WERI-Rb-1 (cell line): ENCODE measurements around the gene CAMTA1.

Source experiments
- DNase-seq: peaks from one replicate; pipeline ENCODE4 v3.0.0-alpha.2; 2020
- H3K27ac ChIP-seq: fragments of 250-450 bp; sonication (Bioruptor Pico); 2 replicates; pipeline ENCODE4 v1.5.1; 2020; ENCODE audit warnings: mild to moderate bottlenecking, moderate library complexity
- H3K27me3 ChIP-seq: fragments of 250-450 bp; sonication (Bioruptor Pico); 2 replicates; pipeline ENCODE4 v1.5.1; 2021; ENCODE audit warnings: mild to moderate bottlenecking, low read depth, moderate library complexity; ENCODE audit not compliant: insufficient read depth, severe bottlenecking
- H3K36me3 ChIP-seq: fragments of 250-450 bp; sonication (Bioruptor Pico); 2 replicates; pipeline ENCODE4 v1.5.1; 2020; ENCODE audit warnings: mild to moderate bottlenecking, moderate library complexity
- H3K4me3 ChIP-seq: 2 replicates; pipeline ENCODE4 v1.5.1; 2011; ENCODE audit warnings: low read depth, mild to moderate bottlenecking, control low read depth, low read length
- H3K9me3 ChIP-seq: fragments of 250-450 bp; sonication (Bioruptor Pico); 2 replicates; pipeline ENCODE4 v1.5.1; 2021; ENCODE audit warnings: mild to moderate bottlenecking, moderate library complexity; ENCODE audit not compliant: severe bottlenecking
- TF ChIP-seq, protein P1 (sequence below): IDR thresholded peaks from 2 replicates; pipeline ENCODE4 v1.5.1; 2011; ENCODE audit warnings: low read depth, mild to moderate bottlenecking, control low read depth, inconsistent platforms, low read length

The CAMTA1 gene

DNA sequence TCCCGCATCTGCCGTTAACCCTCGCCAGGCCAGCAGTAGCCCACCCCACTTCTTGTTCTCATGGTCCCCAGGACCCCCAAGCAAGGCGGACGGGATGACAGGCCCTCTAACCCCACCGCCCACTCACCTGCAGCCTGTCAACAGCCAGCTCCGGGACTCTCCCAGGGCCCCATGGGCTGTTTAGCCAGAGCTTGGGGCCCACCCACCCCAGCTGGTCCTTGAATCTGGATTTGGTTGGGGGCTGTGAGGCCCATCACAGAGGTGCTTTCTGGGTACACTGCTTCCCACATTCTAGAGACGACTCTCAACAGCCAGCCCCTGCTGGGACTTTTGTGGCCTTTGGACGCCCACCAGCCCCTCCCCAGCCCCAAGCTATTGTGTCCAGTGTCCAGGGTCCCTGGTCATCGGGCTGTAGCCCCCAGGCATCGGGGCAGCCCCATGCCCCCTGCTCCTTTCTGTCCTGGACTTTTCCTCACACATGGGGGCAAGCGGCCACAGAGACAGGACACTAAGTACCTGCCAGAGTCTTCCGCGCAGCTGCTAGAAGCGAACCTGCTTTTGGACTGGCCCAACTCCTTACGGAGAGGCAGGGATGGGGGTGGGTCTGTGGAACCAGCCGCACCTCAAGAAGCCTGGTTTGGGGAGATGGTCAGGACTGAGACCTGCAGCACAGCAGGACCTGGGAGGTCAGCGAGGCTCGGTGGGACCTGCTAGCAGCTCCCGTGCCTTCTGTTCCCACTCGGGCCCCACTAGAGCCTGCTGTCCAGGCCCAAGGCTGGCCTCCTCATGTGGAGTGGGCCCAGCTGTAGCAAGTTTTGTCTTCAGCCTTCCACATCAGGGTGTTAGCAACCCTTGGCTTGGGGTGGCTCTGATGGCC, 777.7 kb downstream of the CAMTA1 start:
- Histone ChIP-seq H3K4me3 (no peak overlapping the region), H3K27ac (peak overlapping the region; percentile 74), H3K36me3 (no peaks in the 10 kb centered on the region), H3K27me3 (no peaks in the 10 kb centered on the region), H3K9me3 (no peaks in the 10 kb centered on the region)
- TF ChIP-seq, protein P1, sequence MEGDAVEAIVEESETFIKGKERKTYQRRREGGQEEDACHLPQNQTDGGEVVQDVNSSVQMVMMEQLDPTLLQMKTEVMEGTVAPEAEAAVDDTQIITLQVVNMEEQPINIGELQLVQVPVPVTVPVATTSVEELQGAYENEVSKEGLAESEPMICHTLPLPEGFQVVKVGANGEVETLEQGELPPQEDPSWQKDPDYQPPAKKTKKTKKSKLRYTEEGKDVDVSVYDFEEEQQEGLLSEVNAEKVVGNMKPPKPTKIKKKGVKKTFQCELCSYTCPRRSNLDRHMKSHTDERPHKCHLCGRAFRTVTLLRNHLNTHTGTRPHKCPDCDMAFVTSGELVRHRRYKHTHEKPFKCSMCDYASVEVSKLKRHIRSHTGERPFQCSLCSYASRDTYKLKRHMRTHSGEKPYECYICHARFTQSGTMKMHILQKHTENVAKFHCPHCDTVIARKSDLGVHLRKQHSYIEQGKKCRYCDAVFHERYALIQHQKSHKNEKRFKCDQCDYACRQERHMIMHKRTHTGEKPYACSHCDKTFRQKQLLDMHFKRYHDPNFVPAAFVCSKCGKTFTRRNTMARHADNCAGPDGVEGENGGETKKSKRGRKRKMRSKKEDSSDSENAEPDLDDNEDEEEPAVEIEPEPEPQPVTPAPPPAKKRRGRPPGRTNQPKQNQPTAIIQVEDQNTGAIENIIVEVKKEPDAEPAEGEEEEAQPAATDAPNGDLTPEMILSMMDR, result no peak
- no peak for DNase-seq

DNA sequence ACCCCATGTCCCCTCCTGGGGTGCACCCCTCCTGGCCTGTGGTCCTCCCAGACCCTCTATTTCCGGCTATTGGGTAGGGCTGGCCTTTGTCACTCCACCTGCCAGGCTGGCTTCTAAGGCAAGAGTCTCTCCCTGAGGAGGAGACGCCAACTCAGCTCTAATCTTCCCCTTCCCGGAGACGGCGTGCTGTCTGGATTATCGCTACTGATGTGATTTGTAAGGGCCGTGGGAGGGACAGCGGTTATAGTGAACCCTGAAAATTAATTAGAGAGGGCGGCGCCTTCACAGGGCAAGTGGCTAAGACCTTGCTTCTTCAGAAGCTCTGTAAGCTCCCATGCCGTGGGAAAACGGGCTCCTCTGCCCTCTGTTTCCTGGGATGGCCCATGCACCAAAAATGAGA, 778.9 kb downstream of the CAMTA1 start:
- H3K36me3 ChIP-seq, result no peaks in the 10 kb centered on the region
- TF ChIP-seq, protein P1, result no peak
- H3K4me3 ChIP-seq, result no peak overlapping the region
- peak overlapping the region; percentile 74 for H3K27ac ChIP-seq
- no peaks in the 10 kb centered on the region for H3K9me3 ChIP-seq
- no peaks in the 10 kb centered on the region for H3K27me3 ChIP-seq
- DNase-seq, result peak; percentile 94

DNA sequence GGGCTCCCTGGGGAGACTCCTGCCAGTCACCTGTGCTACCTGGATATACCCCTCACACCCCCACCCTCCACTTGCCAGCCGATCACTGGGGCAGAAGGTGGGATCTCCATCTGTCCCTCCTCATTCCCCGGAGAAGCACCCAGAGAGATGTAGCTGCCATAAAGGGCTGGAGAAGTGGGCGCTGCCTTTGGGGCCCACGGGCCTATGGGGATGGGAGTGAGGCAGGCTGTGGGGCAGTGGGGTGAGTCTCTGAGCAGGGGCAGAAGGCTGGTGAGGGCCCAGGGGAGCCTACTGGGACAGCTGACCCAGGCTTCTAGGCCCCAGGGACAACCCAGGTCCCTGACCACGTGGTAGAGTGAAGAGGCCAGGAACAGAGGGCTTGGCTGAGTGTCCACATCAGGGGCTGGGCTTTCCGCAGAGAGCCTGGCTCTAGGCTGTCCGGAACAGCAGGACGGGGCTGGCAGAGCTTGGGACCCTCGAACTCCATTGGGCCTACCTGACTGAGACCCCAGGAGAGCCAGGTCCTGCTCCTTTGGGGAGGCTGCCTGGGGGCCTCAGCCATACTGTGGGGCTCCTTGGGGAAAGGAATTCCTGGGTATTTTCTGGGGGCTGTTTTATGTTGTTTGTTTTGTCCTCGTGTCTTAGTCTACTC, 780.0 kb downstream of the CAMTA1 start:
- no peak for DNase-seq
- TF ChIP-seq, protein P1, result no peak
- Histone ChIP-seq H3K36me3 (no peaks in the 10 kb centered on the region), H3K27ac (peak overlapping the region; percentile 74), H3K27me3 (no peaks in the 10 kb centered on the region), H3K9me3 (no peaks in the 10 kb centered on the region), H3K4me3 (no peak overlapping the region)

DNA sequence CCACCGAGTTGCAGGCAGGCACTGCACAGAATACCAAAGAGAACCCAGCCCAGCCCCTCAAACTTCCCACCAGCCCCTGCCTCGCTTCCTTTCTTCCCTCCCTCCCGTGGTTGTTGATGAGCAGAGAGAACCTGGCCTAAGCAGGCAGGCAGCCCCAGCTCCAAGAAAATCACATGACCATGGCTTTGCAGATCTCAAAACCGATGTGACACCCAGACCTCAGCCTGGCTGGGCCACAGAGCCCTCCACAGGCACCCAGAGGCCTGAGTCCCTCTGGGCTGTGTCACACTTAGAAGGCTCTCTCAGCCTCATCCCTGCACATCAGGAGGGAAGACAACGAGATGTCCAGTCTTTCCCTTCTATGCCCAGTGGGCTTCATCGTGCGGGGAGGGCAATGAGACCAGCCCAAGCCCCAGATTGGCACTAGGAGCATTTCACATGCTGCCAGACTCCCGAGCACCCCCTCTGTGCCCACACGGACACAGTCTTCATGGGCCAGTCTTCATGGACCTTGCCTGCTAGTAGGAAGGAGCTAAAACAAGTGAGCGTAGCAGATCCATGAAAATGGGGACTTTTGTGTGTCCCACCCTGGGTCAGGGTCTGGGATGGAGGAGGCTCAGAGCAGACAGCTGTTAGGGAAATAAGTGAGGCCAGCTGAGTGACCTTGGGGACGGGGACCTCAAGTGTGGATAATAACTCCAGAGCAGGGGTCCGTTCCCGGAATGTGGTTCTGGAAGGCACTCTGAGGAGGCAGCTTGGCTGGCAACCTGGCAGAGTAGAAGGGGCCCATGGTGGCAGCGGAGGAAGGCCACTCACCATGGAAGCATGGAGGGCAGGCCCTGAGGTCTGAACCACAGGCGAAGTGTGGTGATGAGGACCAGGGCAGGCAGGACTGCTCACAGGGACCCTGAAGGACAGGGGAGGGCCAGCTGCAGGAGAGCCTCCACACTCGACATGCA, 781.4 kb downstream of the CAMTA1 start:
- H3K4me3 ChIP-seq, result no peak overlapping the region
- no peak for DNase-seq
- TF ChIP-seq, protein P1, result no peak
- no peaks in the 10 kb centered on the region for H3K36me3 ChIP-seq
- no peaks in the 10 kb centered on the region for H3K27me3 ChIP-seq
- peak overlapping the region; percentile 74 for H3K27ac ChIP-seq
- no peaks in the 10 kb centered on the region for H3K9me3 ChIP-seq

DNA sequence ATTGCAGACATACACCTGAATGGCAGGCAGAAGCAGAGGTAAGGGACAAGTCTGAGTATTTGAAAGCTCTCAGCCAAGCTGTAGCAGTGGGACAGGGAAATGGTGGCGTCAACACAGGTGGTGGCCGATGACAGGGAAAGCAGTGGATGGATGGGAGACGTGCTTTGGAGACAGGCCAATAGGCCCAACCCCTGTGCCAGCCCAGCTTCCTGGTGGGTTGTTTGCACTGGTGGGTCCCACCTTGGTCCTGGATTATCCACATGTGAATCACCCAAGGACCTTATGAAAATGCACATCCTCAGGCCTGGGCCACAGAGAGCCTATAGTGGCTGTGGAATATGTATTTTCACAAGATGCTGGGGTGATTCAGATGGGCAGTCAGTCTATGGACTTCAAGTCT, 782.1 kb downstream of the CAMTA1 start:
- Histone ChIP-seq H3K27me3 (no peaks in the 10 kb centered on the region), H3K36me3 (no peaks in the 10 kb centered on the region), H3K4me3 (no peak overlapping the region), H3K9me3 (no peaks in the 10 kb centered on the region), H3K27ac (0 out of 2 replicates have a peak overlapping the region, but pooled peaks have one; percentile 74)
- TF ChIP-seq, protein P1, result no peak
- DNase-seq, result no peak
